ENCODE results near the gene TBRG1.

TBRG1 gene

GRCh38 chr11:124618863-124619262 lies 3.8 kb upstream of the TBRG1 start:
- no peak for DNase-seq (ENCODE audit: low read depth)

- no peak for DNase-seq (ENCODE audit: low read depth)
Observed at GRCh38 chr11:124623861-124624525, 1.3 kb downstream of the TBRG1 start.

GRCh38 chr11:124625504-124626168 lies 3.0 kb downstream of the TBRG1 start:
- no peak for DNase-seq (ENCODE audit: low read depth)

- DNase-seq (ENCODE audit: low read depth): no peak
Observed at GRCh38 chr11:124627546-124627945, 4.9 kb downstream of the TBRG1 start.

GRCh38 chr11:124629961-124630360 lies 7.3 kb downstream of the TBRG1 start:
- DNase-seq (ENCODE audit: low read depth): no peak

- no peak for DNase-seq (ENCODE audit: low read depth)
Observed at GRCh38 chr11:124633355-124633754, 10.7 kb downstream of the TBRG1 start.

GRCh38 chr11:124635932-124636331 lies 13.3 kb downstream of the TBRG1 start:
- no peak for DNase-seq (ENCODE audit: low read depth)

GRCh38 chr11:124638500-124638899 lies 15.8 kb downstream of the TBRG1 start:
- no peak for DNase-seq (ENCODE audit: low read depth)

GRCh38 chr11:124639186-124639585 lies 16.5 kb downstream of the TBRG1 start:
- DNase-seq (ENCODE audit: low read depth): no peak

- DNase-seq (ENCODE audit: low read depth): no peak
Observed at GRCh38 chr11:124640666-124641065, 18.0 kb downstream of the TBRG1 start.

- no peak for DNase-seq (ENCODE audit: low read depth)
Observed at GRCh38 chr11:124642628-124643027, 20.0 kb downstream of the TBRG1 start.

- no peak for DNase-seq (ENCODE audit: low read depth)
Observed at GRCh38 chr11:124643042-124643604, 20.5 kb downstream of the TBRG1 start.

GRCh38 chr11:124643605-124644425 lies 21.2 kb downstream of the TBRG1 start:
- DNase-seq (ENCODE audit: low read depth): peak; percentile 91

- peak; percentile 51 for DNase-seq (ENCODE audit: low read depth)
Observed at GRCh38 chr11:124644426-124645280, 22.0 kb downstream of the TBRG1 start.

GRCh38 chr11:124646148-124646547 lies 23.5 kb downstream of the TBRG1 start:
- DNase-seq (ENCODE audit: low read depth): no peak

- DNase-seq (ENCODE audit: low read depth): no peak
Observed at GRCh38 chr11:124648610-124649009, 25.9 kb downstream of the TBRG1 start.

GRCh38 chr11:124656774-124657630 lies 34.3 kb downstream of the TBRG1 start:
- DNase-seq (ENCODE audit: low read depth): no peak

GRCh38 chr11:124657904-124658303 lies 35.2 kb downstream of the TBRG1 start:
- DNase-seq (ENCODE audit: low read depth): no peak

- DNase-seq (ENCODE audit: low read depth): no peak
Observed at GRCh38 chr11:124658501-124658900, 35.8 kb downstream of the TBRG1 start.

GRCh38 chr11:124658986-124659385 lies 36.3 kb downstream of the TBRG1 start:
- DNase-seq (ENCODE audit: low read depth): no peak

GRCh38 chr11:124661553-124661952 lies 38.9 kb downstream of the TBRG1 start:
- DNase-seq (ENCODE audit: low read depth): no peak

Data from stromal cell of bone marrow (primary cell).